HUDEP-2 (cell line): Measurements from ENCODE around the gene MCM10.
"Not testable (repeated sequence)": the region's sequence is repeated elsewhere in the genome, so short reads cannot be mapped to it uniquely, and the experiment has no call there.

Experiments
- DNase-seq, 76 experiments: peaks; one replicate each; lab custom pipeline; 2025; ENCODE audit not compliant: unreplicated experiment in 76 of 76; lab: John Stamatoyannopoulos, UW

Gene MCM10

GRCh38 chr10:13160934-13161856, at the start of gene MCM10:
Gene MCM10 (plus strand): TSS chr10:13161558. CDS start chr10:13164203, 2,645 bp downstream.
- DNase-seq, result peak; percentile 54 to 99 (median 97)

- DNase-seq, result no peak
These were observed 47.8 kb upstream of the MCM10 start for GRCh38 chr10:13113544-13113943.

- DNase-seq, result no peak
These were observed 45.2 kb upstream of the MCM10 start for GRCh38 chr10:13115832-13116803.

- peak in 3 of 76 experiments; percentile 6 to 9 (median 7) for DNase-seq
These were observed 43.2 kb upstream of the MCM10 start for GRCh38 chr10:13117841-13118783.

- no peak for DNase-seq
These were observed 42.5 kb upstream of the MCM10 start for GRCh38 chr10:13118784-13119410.

GRCh38 chr10:13120786-13121499, 40.4 kb upstream of the MCM10 start:
- DNase-seq, result no peak

GRCh38 chr10:13121500-13121854, 39.9 kb upstream of the MCM10 start:
- DNase-seq, result no peak

GRCh38 chr10:13136651-13137050, 24.7 kb upstream of the MCM10 start:
- no peak for DNase-seq

GRCh38 chr10:13139150-13139549, 22.2 kb upstream of the MCM10 start:
- no peak for DNase-seq

- DNase-seq, result no peak
These were observed 21.7 kb upstream of the MCM10 start for GRCh38 chr10:13139676-13140075.

GRCh38 chr10:13140627-13141190, 20.6 kb upstream of the MCM10 start:
- no peak for DNase-seq

GRCh38 chr10:13143766-13144165, 17.6 kb upstream of the MCM10 start:
- peak in 15 of 76 experiments; percentile 3 to 45 (median 14) for DNase-seq

GRCh38 chr10:13144814-13145213, 16.5 kb upstream of the MCM10 start:
- no peak for DNase-seq

- DNase-seq, result peak in 71 of 76 experiments; percentile 6 to 90 (median 57)
These were observed 15.0 kb upstream of the MCM10 start for GRCh38 chr10:13146379-13146778.

- peak in 5 of 76 experiments; percentile 1 to 8 (median 6) for DNase-seq
These were observed 14.2 kb upstream of the MCM10 start for GRCh38 chr10:13147161-13147560.

- no peak for DNase-seq
These were observed 9.1 kb upstream of the MCM10 start for GRCh38 chr10:13152296-13152695.

GRCh38 chr10:13155860-13156259, 5.5 kb upstream of the MCM10 start:
- not testable (repeated sequence) for DNase-seq

GRCh38 chr10:13158401-13158800, 3.0 kb upstream of the MCM10 start:
- no peak for DNase-seq

- peak in 4 of 76 experiments; percentile 8 to 41 (median 11) for DNase-seq
These were observed 506 bp downstream of the MCM10 start for GRCh38 chr10:13161857-13162271.
